ENCODE measurements around the gene ILF3. TPM values are rescaled to one million over a fixed set of nuclear protein-coding genes. Genes with fewer than 3 reads are reported as not detected.
A peak's percentile ranks its signal among the peaks of the same experiment; 100 is the strongest.

The ILF3 gene
- total and polyA plus RNA-seq, 2 of the 13 experiments (the other 11 are each of a cell fraction or from before 2014, with no cell fraction given), result 120 to 173 TPM

- TF ChIP-seq POGK (CRISPR knock-in tag; conservative IDR thresholded peaks at IDR 0.05), result no peak
Observed at GRCh38 chr19:10651851-10652250, 2.3 kb upstream of the ILF3 start (continued).

- peak overlapping the region; percentile 95 for H3K27ac ChIP-seq (ENCODE audit: extremely low read length, insufficient read depth, low read length)
- in situ Hi-C loops (cut with HindIII; ENCODE audit: extremely low pct_ligation_motif_present, low pct_unique_long_range_greater_than_20kb), result no loop called here
- peak overlapping the region; percentile 84 for H3K4me2 ChIP-seq (ENCODE audit: low read depth, low read length)
- TSS peak; percentile 93 for BruUV-seq (replicated peaks)
- POLR2A ChIA-PET, result interaction anchor here (1.2 to 2.4 kb wide), 5 partner anchors 9 to 72 kb away, joined by 5 to 17 read pairs (median 7); partner anchors contain the start of gene QTRT1
- H3K36me3 ChIP-seq (replicated peaks in 1 of 2; ENCODE audit: control insufficient read depth in 1 of 2, insufficient read depth in 2 of 2, low read length in 2 of 2), result peaks cover 2 to 9% of the 10 kb centered on the region in 2 experiments; a peak in 2 of 5 replicates
- no CpG with 5 or more reads among the region's 18 CpGs for WGBS (ENCODE audit: low lambda C conversion rate)
- ATAC-seq, result peak; percentile 18; the same call in 1 of the 3 replicates
- DNase-seq (ENCODE audit: low spot score), result no peak
- H3K4me1 ChIP-seq (ENCODE audit: insufficient read depth, low read length), result peaks cover 40% of the 10 kb centered on the region
- peak overlapping the region; percentile 98 for H3K9ac ChIP-seq (ENCODE audit: insufficient read depth, low read depth, low read length)
- H2AFZ ChIP-seq (ENCODE audit: low read length), result no peak overlapping the region
- no peak for FAIRE-seq
- H4K20me1 ChIP-seq (ENCODE audit: insufficient read depth, low read length), result peaks cover 36% of the 10 kb centered on the region
- no peaks in the 10 kb centered on the region; a peak in 1 of 5 replicates for H3K27me3 ChIP-seq (ENCODE audit: control insufficient read depth in 1 of 2, insufficient read depth in 2 of 2, low read length in 2 of 2)
- H3K4me3 ChIP-seq (replicated peaks in 1 of 3; ENCODE audit: insufficient read depth in 1 of 3, low read depth in 2 of 3, low read length in 3 of 3), result peak overlapping the region; percentile 86 to 93 (median 92)
- intact Hi-C loops (cut with micrococcal nuclease; ENCODE audit: unreplicated experiment), result no loop called here
- H3K9me3 ChIP-seq (ENCODE audit: low read length), result no peaks in the 10 kb centered on the region
- peaks cover 48% of the 10 kb centered on the region for H3K79me2 ChIP-seq (ENCODE audit: insufficient read depth, low read length)
- CTCF ChIA-PET (ENCODE audit: low intra/inter-chr PET ratio, low total read pairs), result no interaction called here
- TF ChIP-seq ATF7-NPFF (CRISPR knock-in tag; IDR thresholded peaks at IDR 0.05; ENCODE audit: low read depth), result no peak
- no peak for TF ChIP-seq GABPA (IDR thresholded peaks at IDR 0.05; ENCODE audit: low read depth, low read length)
- TF ChIP-seq GABPA (CRISPR knock-in tag; IDR thresholded peaks at IDR 0.05; ENCODE audit: low read depth), result no peak
- TF ChIP-seq ZNF383 (CRISPR knock-in tag; IDR thresholded peaks at IDR 0.05; ENCODE audit: borderline replicate concordance), result 0 out of 2 replicates have a peak, but pooled peaks have one; percentile 39
- TF ChIP-seq ZNF605 (CRISPR knock-in tag; IDR thresholded peaks at IDR 0.05), result no peak
- TF ChIP-seq ZNF644 (CRISPR knock-in tag; IDR thresholded peaks at IDR 0.05; ENCODE audit: low read depth), result no peak
- no peak for TF ChIP-seq MIER2 (CRISPR knock-in tag; IDR thresholded peaks at IDR 0.05)
- no peak for TF ChIP-seq ZFAT (CRISPR knock-in tag; conservative IDR thresholded peaks at IDR 0.05)
- TF ChIP-seq ZNF496 (CRISPR knock-in tag; IDR thresholded peaks at IDR 0.05; ENCODE audit: insufficient replicate concordance), result no peak
- no peak for TF ChIP-seq ZNF331 (CRISPR knock-in tag; IDR thresholded peaks at IDR 0.05)
- TF ChIP-seq BCL3 (CRISPR knock-in tag; IDR thresholded peaks at IDR 0.05), result 0 out of 2 replicates have a peak, but pooled peaks have one; percentile 13
- TF ChIP-seq REL (CRISPR knock-in tag; conservative IDR thresholded peaks at IDR 0.05), result 0 out of 2 replicates have a peak, but pooled peaks have one; percentile 32
- no peak for TF ChIP-seq ERF (CRISPR knock-in tag; IDR thresholded peaks at IDR 0.05)
- TF ChIP-seq, protein P1, sequence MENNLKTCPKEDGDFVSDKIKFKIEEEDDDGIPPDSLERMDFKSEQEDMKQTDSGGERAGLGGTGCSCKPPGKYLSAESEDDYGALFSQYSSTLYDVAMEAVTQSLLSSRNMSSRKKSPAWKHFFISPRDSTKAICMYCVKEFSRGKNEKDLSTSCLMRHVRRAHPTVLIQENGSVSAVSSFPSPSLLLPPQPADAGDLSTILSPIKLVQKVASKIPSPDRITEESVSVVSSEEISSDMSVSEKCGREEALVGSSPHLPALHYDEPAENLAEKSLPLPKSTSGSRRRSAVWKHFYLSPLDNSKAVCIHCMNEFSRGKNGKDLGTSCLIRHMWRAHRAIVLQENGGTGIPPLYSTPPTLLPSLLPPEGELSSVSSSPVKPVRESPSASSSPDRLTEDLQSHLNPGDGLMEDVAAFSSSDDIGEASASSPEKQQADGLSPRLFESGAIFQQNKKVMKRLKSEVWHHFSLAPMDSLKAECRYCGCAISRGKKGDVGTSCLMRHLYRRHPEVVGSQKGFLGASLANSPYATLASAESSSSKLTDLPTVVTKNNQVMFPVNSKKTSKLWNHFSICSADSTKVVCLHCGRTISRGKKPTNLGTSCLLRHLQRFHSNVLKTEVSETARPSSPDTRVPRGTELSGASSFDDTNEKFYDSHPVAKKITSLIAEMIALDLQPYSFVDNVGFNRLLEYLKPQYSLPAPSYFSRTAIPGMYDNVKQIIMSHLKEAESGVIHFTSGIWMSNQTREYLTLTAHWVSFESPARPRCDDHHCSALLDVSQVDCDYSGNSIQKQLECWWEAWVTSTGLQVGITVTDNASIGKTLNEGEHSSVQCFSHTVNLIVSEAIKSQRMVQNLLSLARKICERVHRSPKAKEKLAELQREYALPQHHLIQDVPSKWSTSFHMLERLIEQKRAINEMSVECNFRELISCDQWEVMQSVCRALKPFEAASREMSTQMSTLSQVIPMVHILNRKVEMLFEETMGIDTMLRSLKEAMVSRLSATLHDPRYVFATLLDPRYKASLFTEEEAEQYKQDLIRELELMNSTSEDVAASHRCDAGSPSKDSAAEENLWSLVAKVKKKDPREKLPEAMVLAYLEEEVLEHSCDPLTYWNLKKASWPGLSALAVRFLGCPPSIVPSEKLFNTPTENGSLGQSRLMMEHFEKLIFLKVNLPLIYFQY (CRISPR knock-in tag; IDR thresholded peaks at IDR 0.05; ENCODE audit: borderline replicate concordance), result no peak
- no peak for TF ChIP-seq NFKB2 (CRISPR knock-in tag; IDR thresholded peaks at IDR 0.05; ENCODE audit: borderline replicate concordance)
- no peak for TF ChIP-seq ZFP36L2 (CRISPR knock-in tag; IDR thresholded peaks at IDR 0.05)
- TF ChIP-seq ZNF441 (CRISPR knock-in tag; IDR thresholded peaks at IDR 0.05; ENCODE audit: borderline replicate concordance), result 0 out of 2 replicates have a peak, but pooled peaks have one; percentile 20
Observed at GRCh38 chr19:10653482-10653731, 739 bp upstream of the ILF3 start.

Measured in HepG2 (cell line).